RWPE1 (cell line): ENCODE measurements around the gene WWOX.

Experiments used
- CTCF ChIA-PET: fragments of 350-600 bp; sonication (Branson Sonifier 250); formaldehyde crosslinking; extraction: SDS; loops from one replicate; lab custom pipeline; 2021; lab: Yijun Ruan, JAX
- POLR2A ChIA-PET: fragments of 400-600 bp; formaldehyde crosslinking; extraction: SDS; loops from one replicate; lab custom pipeline; 2020; ENCODE audit warnings: antibody characterized with exemption; ENCODE audit not compliant: low non-redundant PET; lab: Yijun Ruan, JAX
- DNase-seq: peaks from one replicate; pipeline ENCODE4 v3.0.0; 2012; ENCODE audit warnings: low spot score
- H3K27ac ChIP-seq: fragments of 450-650 bp; 2 replicates; pipeline ENCODE4 v1.5.1; 2017
- TF ChIP-seq, protein P1 (sequence below): fragments of 450-650 bp; conservative IDR thresholded peaks from 2 replicates; pipeline ENCODE4 v1.5.1; 2017; ENCODE audit warnings: low read depth, mild to moderate bottlenecking

WWOX gene

DNA sequence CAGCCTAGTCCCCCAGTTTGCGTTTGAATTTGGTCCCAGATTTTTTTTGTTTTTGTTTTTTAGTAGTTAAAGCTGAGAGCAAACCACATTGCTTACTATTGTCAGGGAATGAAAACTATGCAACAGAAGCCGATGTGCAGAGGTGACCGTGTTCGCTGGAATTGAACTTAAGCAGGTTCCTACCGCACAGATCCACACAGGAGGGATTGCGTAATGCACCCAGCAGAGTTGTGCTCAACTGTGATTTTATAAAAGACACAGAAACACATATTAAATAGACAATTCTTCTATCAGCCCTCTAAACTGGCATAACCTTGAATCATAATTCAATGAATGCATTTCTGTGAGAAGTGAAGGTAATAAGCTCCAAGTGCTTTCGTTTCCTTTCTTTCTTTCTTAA, 443.0 kb downstream of the WWOX start:
- TF ChIP-seq, protein P1, sequence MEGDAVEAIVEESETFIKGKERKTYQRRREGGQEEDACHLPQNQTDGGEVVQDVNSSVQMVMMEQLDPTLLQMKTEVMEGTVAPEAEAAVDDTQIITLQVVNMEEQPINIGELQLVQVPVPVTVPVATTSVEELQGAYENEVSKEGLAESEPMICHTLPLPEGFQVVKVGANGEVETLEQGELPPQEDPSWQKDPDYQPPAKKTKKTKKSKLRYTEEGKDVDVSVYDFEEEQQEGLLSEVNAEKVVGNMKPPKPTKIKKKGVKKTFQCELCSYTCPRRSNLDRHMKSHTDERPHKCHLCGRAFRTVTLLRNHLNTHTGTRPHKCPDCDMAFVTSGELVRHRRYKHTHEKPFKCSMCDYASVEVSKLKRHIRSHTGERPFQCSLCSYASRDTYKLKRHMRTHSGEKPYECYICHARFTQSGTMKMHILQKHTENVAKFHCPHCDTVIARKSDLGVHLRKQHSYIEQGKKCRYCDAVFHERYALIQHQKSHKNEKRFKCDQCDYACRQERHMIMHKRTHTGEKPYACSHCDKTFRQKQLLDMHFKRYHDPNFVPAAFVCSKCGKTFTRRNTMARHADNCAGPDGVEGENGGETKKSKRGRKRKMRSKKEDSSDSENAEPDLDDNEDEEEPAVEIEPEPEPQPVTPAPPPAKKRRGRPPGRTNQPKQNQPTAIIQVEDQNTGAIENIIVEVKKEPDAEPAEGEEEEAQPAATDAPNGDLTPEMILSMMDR = no peak
- POLR2A ChIA-PET = interaction anchor here (0.5 kb wide), 1 partner anchor 63 kb away, joined by 5 read pairs; no protein-coding TSS in a partner anchor
- no peak for DNase-seq
- no peak overlapping the region for H3K27ac ChIP-seq
- CTCF ChIA-PET = no interaction called here

DNA sequence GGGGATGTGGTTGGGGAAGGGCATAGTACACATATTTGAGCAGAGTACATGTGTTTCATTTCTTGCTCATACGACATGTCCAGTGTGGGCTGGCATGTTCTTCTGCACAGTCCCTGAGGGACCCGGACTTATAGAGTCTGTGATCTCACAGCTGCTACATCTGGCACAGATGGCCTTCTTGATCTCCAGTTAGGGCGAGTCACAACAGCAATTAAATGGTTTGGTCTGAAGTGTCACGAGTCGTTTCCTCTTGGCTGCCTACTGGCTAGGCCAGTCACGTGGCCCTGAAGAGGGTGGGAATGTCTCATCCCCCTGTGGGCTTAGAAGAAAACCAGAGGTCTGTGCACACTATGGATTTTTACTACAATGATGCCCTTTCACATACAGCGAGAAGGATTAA, 443.6 kb downstream of the WWOX start:
- POLR2A ChIA-PET = no interaction called here
- TF ChIP-seq, protein P1 = no peak
- CTCF ChIA-PET = no interaction called here
- H3K27ac ChIP-seq = no peak overlapping the region
- no peak for DNase-seq

DNA sequence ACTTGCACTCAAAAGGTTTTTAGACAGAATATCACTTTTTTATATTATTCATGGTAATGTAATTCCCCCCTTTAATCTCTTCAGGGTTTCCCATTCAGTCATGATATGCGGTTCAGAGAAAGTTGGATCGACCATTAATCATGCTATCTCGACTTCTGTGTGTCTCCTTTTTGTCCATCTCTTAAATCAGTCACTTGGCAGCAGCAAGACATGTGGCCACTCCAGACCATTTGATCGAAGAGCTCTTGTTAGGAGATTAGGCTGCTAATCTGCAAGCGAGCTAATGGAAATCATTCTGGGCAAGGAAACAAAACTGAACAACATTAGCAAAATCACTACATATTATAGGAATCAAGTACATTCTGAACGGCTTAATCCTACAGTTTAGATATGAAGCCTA, 449.9 kb downstream of the WWOX start:
- DNase-seq = no peak
- TF ChIP-seq, protein P1 = no peak
- ChIA-PET POLR2A (no interaction called here), CTCF (no interaction called here)
- no peak overlapping the region for H3K27ac ChIP-seq

DNA sequence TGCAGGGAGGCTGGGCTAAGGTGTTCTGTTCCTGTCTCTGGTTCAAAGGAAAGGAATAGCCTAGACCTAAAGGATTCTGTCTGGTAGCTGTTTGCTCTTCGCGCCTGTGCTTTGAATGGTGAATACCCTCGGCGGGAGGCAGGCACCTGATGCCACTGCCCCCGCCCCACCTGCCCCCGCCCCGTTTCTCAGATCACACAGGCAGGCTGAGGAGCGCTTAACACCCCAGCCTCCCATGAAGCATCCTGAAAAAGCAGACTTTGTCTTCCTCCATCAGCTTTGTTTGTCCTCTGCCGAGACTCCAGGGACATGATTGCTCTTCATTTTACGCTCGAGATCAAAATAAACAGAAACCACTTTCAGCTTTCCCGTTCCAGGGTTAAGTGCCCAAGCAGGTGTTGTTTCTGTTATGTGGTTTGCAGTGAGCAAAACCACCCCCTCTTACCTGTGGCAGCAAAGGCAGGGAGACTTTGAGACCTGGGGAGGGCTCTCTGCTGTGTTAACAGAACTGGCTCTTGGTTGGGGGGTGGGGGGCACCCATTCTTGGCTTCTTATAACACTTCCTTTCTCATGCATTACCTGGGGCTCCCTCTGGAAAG, 452.1 kb downstream of the WWOX start:
- no peak for DNase-seq
- ChIA-PET POLR2A (no interaction called here), CTCF (no interaction called here)
- H3K27ac ChIP-seq = no peak overlapping the region
- TF ChIP-seq, protein P1 = no peak

DNA sequence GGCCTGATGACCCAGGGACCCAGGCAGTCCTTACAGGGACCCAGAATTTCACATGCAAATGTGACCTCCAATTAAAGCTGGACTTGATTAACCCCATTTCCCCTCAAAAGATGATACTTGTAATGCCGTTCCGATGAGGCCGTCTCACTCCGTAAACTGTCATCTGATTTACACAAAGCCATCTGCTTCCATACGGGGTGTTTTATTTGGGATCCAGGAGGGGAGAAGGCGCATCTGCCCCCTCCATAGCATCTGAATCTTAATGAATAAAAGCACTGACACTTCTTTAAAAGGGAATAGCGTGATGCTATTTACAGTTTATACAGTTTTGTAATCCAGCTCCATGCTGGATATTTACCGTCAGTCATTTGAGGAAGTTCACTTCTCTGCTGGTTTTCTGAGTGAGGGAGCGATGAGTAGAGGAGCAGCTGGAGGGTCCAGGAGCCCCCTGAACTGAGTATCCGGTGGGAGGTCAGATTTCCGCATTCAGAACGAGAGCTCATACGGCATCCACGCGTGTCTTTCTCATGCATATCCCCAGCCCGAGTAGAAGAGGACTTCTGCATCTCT, 452.7 kb downstream of the WWOX start:
- TF ChIP-seq, protein P1 = no peak
- ChIA-PET POLR2A (no interaction called here), CTCF (no interaction called here)
- no peak for DNase-seq
- no peak overlapping the region for H3K27ac ChIP-seq

DNA sequence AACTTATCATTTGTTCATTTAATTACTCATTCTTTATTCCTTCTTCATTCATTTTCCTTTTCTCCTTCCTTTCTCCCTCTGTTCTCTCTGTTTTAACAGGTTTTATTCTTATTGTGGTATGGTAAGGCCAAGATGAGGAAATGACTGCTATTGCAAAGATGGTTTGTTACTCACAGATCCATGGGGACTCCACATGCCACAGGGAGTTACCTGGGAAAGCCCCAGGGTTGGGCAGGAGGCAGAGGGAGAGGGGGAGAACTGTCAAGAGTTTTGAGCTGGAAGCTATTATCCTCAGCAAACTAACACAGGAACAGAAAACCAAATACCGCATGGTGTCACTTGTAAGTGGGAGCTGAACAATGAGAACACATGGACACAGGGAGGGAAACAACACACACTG, 453.3 kb downstream of the WWOX start:
- TF ChIP-seq, protein P1 = no peak
- H3K27ac ChIP-seq = no peak overlapping the region
- DNase-seq = no peak
- ChIA-PET POLR2A (no interaction called here), CTCF (no interaction called here)
